ENCODE results near the gene AMZ1. TPM values are rescaled to one million over a fixed set of nuclear protein-coding genes. Genes with fewer than 3 reads are reported as not detected.
A peak's percentile ranks its signal among the peaks of the same experiment; 100 is the strongest.

Gene AMZ1
- total RNA-seq, 1 donor from 2014 or later: not detected

DNA sequence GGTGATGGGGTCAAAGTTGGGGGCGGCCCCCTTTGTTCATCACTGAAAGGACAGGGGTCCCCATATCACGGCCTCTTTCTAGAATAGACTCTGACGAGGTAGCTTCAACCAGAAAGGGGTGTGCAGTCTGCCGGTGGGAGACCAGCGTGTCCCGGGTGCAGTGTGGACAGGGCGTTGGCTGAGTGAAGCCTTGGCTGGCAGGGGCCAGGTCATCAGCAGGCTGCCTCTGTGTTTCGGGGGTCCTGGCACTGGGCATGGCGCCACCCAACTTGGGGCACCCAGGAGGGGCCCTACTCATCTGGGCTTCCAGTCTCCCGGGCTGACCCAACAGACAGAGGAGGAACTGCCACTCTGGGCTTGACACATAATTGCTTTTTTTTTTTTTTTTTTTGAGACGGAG is 3.5 kb upstream of the AMZ1 start:
- Mint-ChIP-seq H3K36me3 (no peaks in the 10 kb centered on the region), H3K27ac (no peak overlapping the region), H3K27me3 (ENCODE audit: insufficient read depth, low read depth) (peaks cover 33% of the 10 kb centered on the region), H3K4me1 (peaks cover 15% of the 10 kb centered on the region), H3K9me3 (peaks cover 2% of the 10 kb centered on the region), H3K4me3 (no peak overlapping the region)
- Histone ChIP-seq H3K27me3 (peaks cover 36% of the 10 kb centered on the region), H4K20me1 (ENCODE audit: low read depth) (peaks cover 8% of the 10 kb centered on the region), H2AFZ (replicated peaks) (no peak overlapping the region), H3K36me3 (no peaks in the 10 kb centered on the region), H3K9me3 (ENCODE audit: low read depth) (no peaks in the 10 kb centered on the region), H3K4me3 (no peak overlapping the region), H3K4me1 (peaks cover 7% of the 10 kb centered on the region), H3K9ac (no peak overlapping the region), H3F3A (ENCODE audit: low read depth) (peaks cover 9% of the 10 kb centered on the region), H3K79me2 (ENCODE audit: low read depth) (no peaks in the 10 kb centered on the region), H3K27ac (no peak overlapping the region), H3K4me2 (no peak overlapping the region)
- DNase-seq (ENCODE audit: low spot score): no peak
- TF ChIP-seq EZH2 (IDR thresholded peaks at IDR 0.05) (no peak), EZH2phosphoT487 (IDR thresholded peaks at IDR 0.05) (no peak)
- TF ChIP-seq, protein P1, sequence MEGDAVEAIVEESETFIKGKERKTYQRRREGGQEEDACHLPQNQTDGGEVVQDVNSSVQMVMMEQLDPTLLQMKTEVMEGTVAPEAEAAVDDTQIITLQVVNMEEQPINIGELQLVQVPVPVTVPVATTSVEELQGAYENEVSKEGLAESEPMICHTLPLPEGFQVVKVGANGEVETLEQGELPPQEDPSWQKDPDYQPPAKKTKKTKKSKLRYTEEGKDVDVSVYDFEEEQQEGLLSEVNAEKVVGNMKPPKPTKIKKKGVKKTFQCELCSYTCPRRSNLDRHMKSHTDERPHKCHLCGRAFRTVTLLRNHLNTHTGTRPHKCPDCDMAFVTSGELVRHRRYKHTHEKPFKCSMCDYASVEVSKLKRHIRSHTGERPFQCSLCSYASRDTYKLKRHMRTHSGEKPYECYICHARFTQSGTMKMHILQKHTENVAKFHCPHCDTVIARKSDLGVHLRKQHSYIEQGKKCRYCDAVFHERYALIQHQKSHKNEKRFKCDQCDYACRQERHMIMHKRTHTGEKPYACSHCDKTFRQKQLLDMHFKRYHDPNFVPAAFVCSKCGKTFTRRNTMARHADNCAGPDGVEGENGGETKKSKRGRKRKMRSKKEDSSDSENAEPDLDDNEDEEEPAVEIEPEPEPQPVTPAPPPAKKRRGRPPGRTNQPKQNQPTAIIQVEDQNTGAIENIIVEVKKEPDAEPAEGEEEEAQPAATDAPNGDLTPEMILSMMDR (IDR thresholded peaks at IDR 0.05): no peak

DNA sequence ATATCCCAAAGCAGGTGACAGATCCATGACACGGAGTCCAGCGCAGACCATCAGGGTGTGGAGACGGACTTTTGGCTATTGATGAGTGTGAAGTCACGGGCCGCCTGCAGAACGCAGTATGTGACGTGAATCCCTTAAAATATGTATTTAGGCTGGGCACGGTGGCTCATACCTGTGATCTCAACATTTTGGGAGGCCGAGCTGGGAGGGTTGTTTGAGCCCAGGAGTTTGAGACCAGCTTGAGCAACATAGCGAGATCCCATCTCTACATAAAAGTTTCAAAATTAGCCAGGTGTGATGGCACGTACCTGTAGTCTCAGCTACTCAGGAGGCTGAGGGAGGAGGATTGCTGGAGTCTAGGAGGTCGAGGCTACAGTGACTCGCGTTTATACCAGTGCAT is 1.9 kb upstream of the AMZ1 start:
- Mint-ChIP-seq H3K4me1 (peaks cover 12% of the 10 kb centered on the region), H3K27ac (no peak overlapping the region), H3K4me3 (no peak overlapping the region), H3K9me3 (peaks cover 2% of the 10 kb centered on the region), H3K36me3 (no peaks in the 10 kb centered on the region), H3K27me3 (ENCODE audit: insufficient read depth, low read depth) (peaks cover 42% of the 10 kb centered on the region)
- TF ChIP-seq, protein P1 (IDR thresholded peaks at IDR 0.05): no peak
- H3K79me2 ChIP-seq (ENCODE audit: low read depth): no peaks in the 10 kb centered on the region
- no peak overlapping the region for H3K9ac ChIP-seq
- H3K27me3 ChIP-seq: peaks cover 50% of the 10 kb centered on the region
- H3K36me3 ChIP-seq: no peaks in the 10 kb centered on the region
- no peak for DNase-seq (ENCODE audit: low spot score)
- H3K4me2 ChIP-seq: no peak overlapping the region
- H3K9me3 ChIP-seq (ENCODE audit: low read depth): no peaks in the 10 kb centered on the region
- H3F3A ChIP-seq (ENCODE audit: low read depth): peaks cover 9% of the 10 kb centered on the region
- no peak overlapping the region for H3K4me3 ChIP-seq
- H3K27ac ChIP-seq: no peak overlapping the region
- H2AFZ ChIP-seq (replicated peaks): no peak overlapping the region
- H4K20me1 ChIP-seq (ENCODE audit: low read depth): peaks cover 8% of the 10 kb centered on the region
- peaks cover 7% of the 10 kb centered on the region for H3K4me1 ChIP-seq

DNA sequence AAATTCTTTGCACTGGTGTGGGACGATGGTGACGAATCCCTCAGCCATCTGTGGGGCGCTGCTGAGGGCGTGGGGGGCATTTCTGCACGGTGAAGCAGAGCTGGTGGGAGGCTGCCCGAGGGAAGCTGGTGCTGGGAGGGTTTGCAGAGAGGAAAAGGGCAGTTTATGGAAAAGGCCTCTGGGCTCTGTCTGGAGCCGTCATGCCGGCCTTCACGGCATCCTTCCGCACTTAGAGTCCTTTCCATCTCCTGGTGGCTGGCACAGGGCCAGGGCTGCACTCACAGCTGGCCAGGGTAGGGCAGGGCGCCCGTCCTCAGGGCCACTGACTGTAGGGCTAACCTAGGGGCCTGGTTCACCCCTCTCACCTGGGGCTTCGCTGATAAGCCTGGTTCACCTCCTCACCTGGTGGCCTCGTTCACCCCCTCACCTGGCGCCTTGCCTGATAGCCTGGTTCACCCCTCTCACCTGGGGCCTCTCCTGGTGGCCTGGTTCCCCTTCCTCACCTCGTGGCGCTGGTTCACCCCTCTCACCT is 598 bp upstream of the AMZ1 start:
- H3K36me3 ChIP-seq: no peaks in the 10 kb centered on the region
- no peak overlapping the region for H2AFZ ChIP-seq (replicated peaks)
- peaks cover 7% of the 10 kb centered on the region for H3K4me1 ChIP-seq
- Mint-ChIP-seq H3K4me1 (peaks cover 8% of the 10 kb centered on the region), H3K4me3 (peak overlapping the region; percentile 59), H3K9me3 (peaks cover 2% of the 10 kb centered on the region), H3K27ac (no peak overlapping the region), H3K27me3 (ENCODE audit: insufficient read depth, low read depth) (peaks cover 44% of the 10 kb centered on the region), H3K36me3 (no peaks in the 10 kb centered on the region)
- DNase-seq (ENCODE audit: low spot score): no peak
- H3K4me3 ChIP-seq: peak overlapping the region; percentile 58
- H3F3A ChIP-seq (ENCODE audit: low read depth): peaks cover 9% of the 10 kb centered on the region
- peak overlapping the region; percentile 85 for H3K4me2 ChIP-seq
- no peaks in the 10 kb centered on the region for H3K79me2 ChIP-seq (ENCODE audit: low read depth)
- H3K27ac ChIP-seq: no peak overlapping the region
- H3K9ac ChIP-seq: no peak overlapping the region
- H3K9me3 ChIP-seq (ENCODE audit: low read depth): no peaks in the 10 kb centered on the region
- peaks cover 50% of the 10 kb centered on the region for H3K27me3 ChIP-seq
- H4K20me1 ChIP-seq (ENCODE audit: low read depth): peaks cover 8% of the 10 kb centered on the region
- TF ChIP-seq EZH2 (IDR thresholded peaks at IDR 0.05) (no peak), EZH2phosphoT487 (IDR thresholded peaks at IDR 0.05) (no peak)
- TF ChIP-seq, protein P1 (IDR thresholded peaks at IDR 0.05): no peak

Data from neural progenitor cell (in vitro differentiated cells).